ENCODE results near the gene CD44.
"Not testable (repeated sequence)": the region's sequence is repeated elsewhere in the genome, so short reads cannot be mapped to it uniquely, and the experiment has no call there.

CD44 gene

GRCh38 chr11:35106595-35106994, 32.4 kb upstream of the CD44 start:
- Mint-ChIP-seq H3K27ac (no peak overlapping the region), H3K4me3 (no peak overlapping the region), H3K4me1 (peaks cover 40% of the 10 kb centered on the region), H3K36me3 (no peaks in the 10 kb centered on the region), H3K9me3 (no peaks in the 10 kb centered on the region)
- ATAC-seq (no peak), DNase-seq (ENCODE audit: low spot score in 2 of 2) (no peak)

- no peak for DNase-seq (ENCODE audit: low spot score in 2 of 2)
- no peaks in the 10 kb centered on the region for H3K36me3 Mint-ChIP-seq
- H3K27ac Mint-ChIP-seq, result no peak overlapping the region
- H3K4me3 Mint-ChIP-seq, result no peak overlapping the region
- H3K9me3 Mint-ChIP-seq, result no peaks in the 10 kb centered on the region
- H3K4me1 Mint-ChIP-seq, result peaks cover 53% of the 10 kb centered on the region
- ATAC-seq, result no peak
Measured at GRCh38 chr11:35107861-35108260, 31.1 kb upstream of the CD44 start.

DNA sequence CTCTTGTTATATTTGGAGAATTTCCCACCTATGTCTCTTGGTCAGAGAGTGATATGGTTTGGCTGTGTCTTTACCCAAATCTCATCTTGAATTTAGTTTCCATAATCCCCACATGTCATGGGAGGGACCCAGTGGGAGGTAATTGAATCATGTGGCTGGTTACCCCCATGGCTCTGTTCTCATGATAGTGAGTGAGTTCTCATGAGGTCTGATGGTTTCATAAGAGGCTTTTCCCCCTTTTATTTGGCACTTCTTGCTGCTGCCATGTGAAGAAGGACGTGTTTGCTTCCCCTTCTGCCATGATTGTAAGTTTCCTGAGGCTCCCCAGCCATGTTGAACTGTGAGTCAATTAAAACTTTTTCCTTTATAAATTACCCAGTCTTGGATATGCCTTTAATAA, 30.6 kb upstream of the CD44 start:
- H3K4me1 Mint-ChIP-seq, result peaks cover 53% of the 10 kb centered on the region
- DNase-seq (ENCODE audit: low spot score in 2 of 2); ATAC-seq; H3K9me3 Mint-ChIP-seq; H3K4me3 Mint-ChIP-seq; H3K36me3 Mint-ChIP-seq; H3K27ac Mint-ChIP-seq: not testable (repeated sequence)

DNA sequence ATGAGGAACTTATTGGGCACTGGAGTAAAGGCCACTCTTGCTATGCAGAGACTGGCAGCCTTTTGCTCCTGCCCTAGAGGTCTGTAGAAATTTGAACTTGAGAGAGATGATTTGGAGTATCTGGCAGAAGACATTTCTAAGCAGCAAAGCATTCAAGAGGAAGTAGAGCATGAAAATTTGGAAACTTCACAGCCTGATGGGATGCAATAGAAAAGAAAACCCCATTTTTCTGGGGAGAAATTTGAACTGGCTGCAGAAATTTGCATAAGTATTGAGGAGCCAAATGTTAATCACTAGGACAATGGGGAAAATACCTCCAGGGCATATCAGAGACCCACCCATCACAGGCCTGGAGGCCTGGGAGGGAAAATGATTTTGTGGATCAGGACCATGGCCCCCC, 29.9 kb upstream of the CD44 start:
- DNase-seq (ENCODE audit: low spot score in 2 of 2) (no peak), ATAC-seq (no peak)
- Mint-ChIP-seq H3K4me3 (no peak overlapping the region), H3K36me3 (no peaks in the 10 kb centered on the region), H3K4me1 (peaks cover 53% of the 10 kb centered on the region), H3K27ac (no peak overlapping the region), H3K9me3 (no peaks in the 10 kb centered on the region)

- ATAC-seq (no peak), DNase-seq (ENCODE audit: low spot score in 2 of 2) (no peak)
- Mint-ChIP-seq H3K27ac (no peak overlapping the region), H3K4me3 (no peak overlapping the region), H3K36me3 (no peaks in the 10 kb centered on the region), H3K4me1 (peaks cover 53% of the 10 kb centered on the region), H3K9me3 (no peaks in the 10 kb centered on the region)
Measured at GRCh38 chr11:35109827-35110226, 29.1 kb upstream of the CD44 start.

DNA sequence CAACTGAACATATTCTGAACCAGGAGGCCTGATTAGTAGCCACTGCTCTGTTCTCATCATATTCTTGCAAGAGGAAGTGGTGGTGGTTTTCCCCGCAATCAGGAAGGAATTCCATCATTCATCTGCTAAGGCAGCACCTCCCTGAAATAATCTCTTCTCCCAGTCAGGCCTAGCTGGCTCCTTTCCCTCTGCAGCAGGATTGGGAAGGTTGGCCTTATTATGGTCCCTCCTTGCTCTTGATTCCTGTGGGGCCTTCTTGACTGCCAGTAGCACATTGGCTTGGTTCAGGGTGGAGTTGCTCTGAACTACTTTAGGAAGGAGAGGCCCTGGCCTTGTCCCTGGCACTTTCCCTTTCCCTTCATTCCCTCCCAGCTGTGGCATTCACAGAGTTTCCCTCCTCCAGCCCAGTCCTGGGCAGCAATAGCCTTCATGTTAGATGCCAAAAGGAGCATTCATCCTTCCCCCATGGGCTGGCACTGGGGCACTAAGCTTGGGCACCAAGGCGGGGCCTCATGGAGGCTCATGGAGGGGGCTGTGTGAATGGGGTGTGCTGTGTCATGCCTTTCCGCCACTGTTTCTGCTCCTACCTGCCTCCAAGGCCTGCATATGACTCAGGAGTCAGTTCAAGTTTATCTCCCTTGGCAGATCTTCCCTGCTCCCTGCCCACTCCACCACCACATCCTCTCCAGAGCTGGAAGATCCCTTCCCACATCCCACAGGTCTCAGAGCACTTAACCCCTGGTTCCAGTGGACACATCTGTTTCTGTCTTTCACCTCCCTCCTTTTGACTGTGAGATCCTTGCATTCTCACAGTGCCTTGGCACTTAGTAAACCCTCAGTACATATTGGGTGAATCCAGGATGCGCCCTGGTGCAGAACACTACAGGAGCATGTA, 27.6 kb upstream of the CD44 start:
- H3K27ac Mint-ChIP-seq, result peak overlapping the region; percentile 84
- DNase-seq (ENCODE audit: low spot score in 2 of 2), result no peak
- no peaks in the 10 kb centered on the region for H3K36me3 Mint-ChIP-seq
- no peak for ATAC-seq
- H3K4me3 Mint-ChIP-seq, result no peak overlapping the region
- peaks cover 42% of the 10 kb centered on the region for H3K4me1 Mint-ChIP-seq
- H3K9me3 Mint-ChIP-seq, result no peaks in the 10 kb centered on the region

DNA sequence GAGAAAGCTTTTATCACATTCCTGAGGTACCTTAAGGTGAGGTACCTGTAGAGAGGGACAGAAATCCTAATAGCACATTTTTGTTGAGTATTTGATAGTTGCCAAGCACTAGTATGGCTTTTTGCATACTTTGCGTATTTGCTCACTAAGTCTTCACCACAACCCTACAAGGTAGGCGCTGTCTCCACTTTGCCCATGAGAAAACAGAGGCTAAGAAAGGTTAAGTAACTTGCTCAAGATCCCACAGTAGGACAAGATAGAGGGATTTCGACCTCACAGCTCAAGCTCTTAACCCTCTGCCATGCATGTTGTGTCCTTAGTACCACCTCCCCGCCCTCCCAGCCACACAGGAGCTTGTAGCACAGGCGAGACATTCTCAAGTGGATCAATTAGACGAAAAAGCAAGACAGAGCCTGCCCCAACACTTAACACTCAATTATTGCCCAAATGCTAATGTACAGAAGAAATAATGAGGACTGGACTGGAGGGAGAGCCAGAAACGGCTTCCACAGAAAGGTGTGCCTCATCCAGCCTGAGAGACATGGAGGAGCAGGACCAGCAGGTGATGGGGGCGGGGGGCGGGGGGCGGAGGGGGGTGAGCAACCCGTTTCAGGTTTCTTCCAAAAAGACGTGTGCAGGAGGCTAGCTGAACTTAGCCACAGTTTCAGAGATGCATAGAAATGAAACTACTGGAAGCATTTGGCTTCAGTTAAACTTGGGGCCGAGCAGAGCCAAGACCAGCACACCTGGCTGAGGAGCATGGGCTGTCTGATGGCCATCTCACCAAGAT, 26.7 kb upstream of the CD44 start:
- Mint-ChIP-seq H3K36me3 (no peaks in the 10 kb centered on the region), H3K4me3 (no peak overlapping the region), H3K27ac (no peak overlapping the region), H3K9me3 (no peaks in the 10 kb centered on the region), H3K4me1 (peaks cover 34% of the 10 kb centered on the region)
- ATAC-seq, result no peak
- no peak for DNase-seq (ENCODE audit: low spot score in 2 of 2)

- no peaks in the 10 kb centered on the region for H3K9me3 Mint-ChIP-seq
- no peak overlapping the region for H3K27ac Mint-ChIP-seq
- ATAC-seq (no peak), DNase-seq (ENCODE audit: low spot score in 2 of 2) (no peak)
- no peaks in the 10 kb centered on the region for H3K36me3 Mint-ChIP-seq
- H3K4me1 Mint-ChIP-seq, result peaks cover 29% of the 10 kb centered on the region
- no peak overlapping the region for H3K4me3 Mint-ChIP-seq
Measured at GRCh38 chr11:35112846-35113105, 26.2 kb upstream of the CD44 start.

DNA sequence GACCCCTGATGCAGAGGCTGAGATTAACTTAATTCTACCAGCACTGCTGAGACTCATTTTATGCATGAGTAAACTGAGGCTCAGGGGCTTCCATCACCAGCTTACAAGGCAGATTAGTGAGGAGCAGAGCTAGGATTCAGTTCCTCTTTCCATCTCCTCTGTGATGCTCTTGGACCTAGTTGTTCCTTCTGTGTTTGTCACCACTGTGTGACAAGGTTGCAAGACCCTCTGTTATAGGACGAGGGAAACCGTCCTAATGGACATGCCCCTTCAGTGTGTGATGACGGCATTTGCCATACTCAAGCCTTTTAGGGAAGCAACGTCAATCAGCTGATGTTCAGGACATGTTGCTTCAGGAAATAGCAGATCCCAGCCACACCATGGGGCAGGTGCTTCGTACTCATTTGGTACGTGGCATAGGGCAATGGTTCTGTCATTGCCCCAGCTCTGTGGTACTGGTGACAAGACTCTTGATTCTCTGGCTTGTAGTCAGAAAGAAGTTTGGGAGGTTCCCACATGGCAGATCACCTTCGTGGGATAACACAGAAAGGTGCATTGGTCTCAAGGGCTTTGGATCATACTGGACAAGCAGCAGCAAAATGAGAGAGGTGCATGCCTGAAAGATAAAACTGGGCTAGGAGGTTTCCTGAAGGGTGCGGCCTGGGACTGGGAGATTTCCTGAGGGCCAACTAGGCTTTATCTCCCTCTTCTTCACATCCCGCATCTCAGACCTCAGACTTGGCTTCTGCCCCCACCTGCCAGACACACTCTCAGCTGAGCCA, 23.9 kb upstream of the CD44 start:
- Mint-ChIP-seq H3K36me3 (no peaks in the 10 kb centered on the region), H3K9me3 (no peaks in the 10 kb centered on the region), H3K4me3 (no peak overlapping the region), H3K27ac (no peak overlapping the region), H3K4me1 (peaks cover 26% of the 10 kb centered on the region)
- DNase-seq (ENCODE audit: low spot score in 2 of 2) (no peak), ATAC-seq (no peak)

- Mint-ChIP-seq H3K27ac (no peak overlapping the region), H3K4me1 (peaks cover 24% of the 10 kb centered on the region)
- DNase-seq (ENCODE audit: low spot score in 2 of 2), result no peak
Measured at GRCh38 chr11:35115688-35116030, 23.3 kb upstream of the CD44 start.

GRCh38 chr11:35116245-35116644, 22.7 kb upstream of the CD44 start:
- Mint-ChIP-seq H3K4me3 (no peak overlapping the region), H3K36me3 (no peaks in the 10 kb centered on the region), H3K4me1 (peaks cover 24% of the 10 kb centered on the region), H3K9me3 (no peaks in the 10 kb centered on the region), H3K27ac (no peak overlapping the region)
- no peak for ATAC-seq
- no peak for DNase-seq (ENCODE audit: low spot score in 2 of 2)

More at GRCh38 chr11:35115688-35116030, 23.3 kb upstream of the CD44 start:
- no peak for ATAC-seq
- H3K9me3 Mint-ChIP-seq, result no peaks in the 10 kb centered on the region
- H3K36me3 Mint-ChIP-seq, result no peaks in the 10 kb centered on the region
- no peak overlapping the region for H3K4me3 Mint-ChIP-seq

- Mint-ChIP-seq H3K27ac (no peak overlapping the region), H3K4me1 (peaks cover 23% of the 10 kb centered on the region), H3K36me3 (no peaks in the 10 kb centered on the region), H3K9me3 (no peaks in the 10 kb centered on the region), H3K4me3 (no peak overlapping the region)
- no peak for DNase-seq (ENCODE audit: low spot score in 2 of 2)
- ATAC-seq, result no peak
Measured at GRCh38 chr11:35116762-35117640, 22.0 kb upstream of the CD44 start.

- DNase-seq (ENCODE audit: low spot score in 2 of 2) (no peak), ATAC-seq (no peak)
- H3K9me3 Mint-ChIP-seq, result no peaks in the 10 kb centered on the region
- H3K36me3 Mint-ChIP-seq, result no peaks in the 10 kb centered on the region
- no peak overlapping the region for H3K27ac Mint-ChIP-seq
- no peak overlapping the region for H3K4me3 Mint-ChIP-seq
- peaks cover 31% of the 10 kb centered on the region for H3K4me1 Mint-ChIP-seq
Measured at GRCh38 chr11:35118906-35119305, 20.1 kb upstream of the CD44 start.

DNA sequence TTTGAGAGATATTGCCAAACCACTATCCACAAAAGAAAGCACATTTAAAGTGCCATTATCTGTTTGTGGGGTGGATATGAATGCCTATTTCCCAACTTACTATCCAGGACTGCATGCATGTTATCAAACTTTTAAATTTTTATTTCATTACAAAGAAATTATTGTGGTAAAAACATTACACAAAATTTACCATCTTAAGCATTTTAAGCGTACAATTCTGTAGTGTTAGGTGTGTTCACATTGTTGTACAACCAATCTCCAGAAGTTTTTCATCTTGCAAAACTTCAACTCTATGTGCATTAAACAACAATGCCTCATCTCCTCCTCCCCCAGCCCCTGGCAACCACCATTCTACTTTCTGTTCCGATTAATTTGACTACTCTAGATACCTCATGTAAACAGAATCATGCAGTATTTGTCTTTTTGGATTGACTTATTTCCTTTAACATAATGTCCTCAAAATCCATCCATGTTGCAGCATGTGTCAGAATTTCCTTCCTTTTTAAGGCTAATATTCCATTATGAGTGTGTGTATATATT, 17.6 kb upstream of the CD44 start:
- DNase-seq (ENCODE audit: low spot score in 2 of 2), result no peak
- Mint-ChIP-seq H3K4me3 (no peak overlapping the region), H3K4me1 (peaks cover 48% of the 10 kb centered on the region), H3K36me3 (no peaks in the 10 kb centered on the region), H3K9me3 (no peaks in the 10 kb centered on the region), H3K27ac (no peak overlapping the region)
- no peak for ATAC-seq

DNA sequence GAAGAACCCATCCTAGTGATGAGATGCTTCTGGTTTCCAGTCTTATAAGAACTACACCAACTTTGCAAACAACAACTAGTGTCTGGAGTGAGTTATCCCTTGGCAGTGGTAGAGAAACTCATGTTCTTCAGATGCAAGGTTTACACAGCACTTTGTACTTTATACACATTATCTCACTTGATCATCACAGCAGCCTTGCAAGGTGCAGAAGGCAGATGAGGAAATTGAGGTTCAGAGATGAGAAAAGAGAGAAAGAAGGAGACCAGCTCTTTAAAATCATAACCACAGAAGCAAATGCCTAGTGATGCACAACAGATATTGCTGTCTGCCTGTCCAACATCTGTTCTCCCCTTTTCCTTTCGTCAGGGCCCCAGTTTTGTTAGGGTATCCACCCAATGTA, 16.7 kb upstream of the CD44 start:
- Mint-ChIP-seq H3K27ac (no peak overlapping the region), H3K36me3 (no peaks in the 10 kb centered on the region), H3K4me1 (peaks cover 57% of the 10 kb centered on the region), H3K9me3 (no peaks in the 10 kb centered on the region), H3K4me3 (no peak overlapping the region)
- ATAC-seq (peak; percentile 31), DNase-seq (ENCODE audit: low spot score in 2 of 2) (no peak)

Measured in stimulated activated effector memory CD8-positive, alpha-beta T cell treated with anti-CD3 and anti-CD28 coated beads, Interleukin-12 subunit alpha, Interleukin-12 subunit beta, amount 100 ng/mL, for 72 hours (primary cell).